ENCODE results near the gene AGO1. TPM values are rescaled to one million over a fixed set of nuclear protein-coding genes. Genes with fewer than 3 reads are reported as not detected.

AGO1 gene
- total RNA-seq, 2 experiments from 2014 or later, result 23.7 to 29.3 TPM

Other genes starting within 250 kb of the AGO1 start
- gene PSMB2, start 241.7 kb upstream of the AGO1 start, total RNA-seq, result 100 to 1,000 TPM in 1 of 2 experiments, 10 to 100 TPM in 1; 88.8 to 103 TPM
- gene C1orf216, start 164.3 kb upstream of the AGO1 start, total RNA-seq, result 10 to 100 TPM; 18.3 to 20.9 TPM
- 100 to 1,000 TPM in 1 of 2 experiments, 10 to 100 TPM in 1; 99.8 to 102 TPM for gene CLSPN, start 113.2 kb upstream of the AGO1 start, total RNA-seq
- gene AGO4, start 75.2 kb upstream of the AGO1 start, total RNA-seq, result 10 to 100 TPM; 12.1 to 16.1 TPM
- 10 to 100 TPM; 26.2 to 33.1 TPM for gene AGO3, start 47.9 kb downstream of the AGO1 start, total RNA-seq
- not detected for gene TEKT2, start 200.9 kb downstream of the AGO1 start, total RNA-seq
- gene ADPRS, start 205.7 kb downstream of the AGO1 start, total RNA-seq, result 10 to 100 TPM; 35.4 to 36.9 TPM
- gene COL8A2, start 242.0 kb downstream of the AGO1 start, total RNA-seq, result not detected